ENCODE data around the gene KIF22.
A peak's percentile ranks its signal among the peaks of the same experiment; 100 is the strongest.
"Not testable (repeated sequence)": the region's sequence is repeated elsewhere in the genome, so short reads cannot be mapped to it uniquely, and the experiment has no call there.

The KIF22 gene

DNA sequence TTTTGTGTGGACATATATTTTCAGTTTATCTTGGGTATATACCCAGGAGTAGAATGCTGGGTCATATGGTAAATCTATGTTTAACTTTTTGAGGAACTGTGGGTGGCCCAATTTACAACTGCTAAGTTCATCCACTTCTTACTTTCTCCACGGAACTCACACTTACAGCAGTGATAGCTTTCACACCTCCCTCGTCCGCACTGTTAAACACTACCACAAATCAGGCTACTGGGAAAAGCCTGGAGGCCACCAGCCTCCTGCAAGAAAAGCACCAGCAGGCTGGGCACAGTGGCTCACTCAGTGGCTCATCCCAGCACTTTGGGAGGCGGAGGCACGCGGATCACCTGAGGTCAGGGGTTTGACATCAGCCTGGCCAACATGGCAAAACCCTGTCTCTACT, 27.2 kb upstream of the KIF22 start:
- in situ Hi-C loops (cut with MboI; ENCODE audit: low pct_unique_long_range_greater_than_20kb, low sequenced_read_pairs) = no loop called here
- DNase-seq = no peak

DNA sequence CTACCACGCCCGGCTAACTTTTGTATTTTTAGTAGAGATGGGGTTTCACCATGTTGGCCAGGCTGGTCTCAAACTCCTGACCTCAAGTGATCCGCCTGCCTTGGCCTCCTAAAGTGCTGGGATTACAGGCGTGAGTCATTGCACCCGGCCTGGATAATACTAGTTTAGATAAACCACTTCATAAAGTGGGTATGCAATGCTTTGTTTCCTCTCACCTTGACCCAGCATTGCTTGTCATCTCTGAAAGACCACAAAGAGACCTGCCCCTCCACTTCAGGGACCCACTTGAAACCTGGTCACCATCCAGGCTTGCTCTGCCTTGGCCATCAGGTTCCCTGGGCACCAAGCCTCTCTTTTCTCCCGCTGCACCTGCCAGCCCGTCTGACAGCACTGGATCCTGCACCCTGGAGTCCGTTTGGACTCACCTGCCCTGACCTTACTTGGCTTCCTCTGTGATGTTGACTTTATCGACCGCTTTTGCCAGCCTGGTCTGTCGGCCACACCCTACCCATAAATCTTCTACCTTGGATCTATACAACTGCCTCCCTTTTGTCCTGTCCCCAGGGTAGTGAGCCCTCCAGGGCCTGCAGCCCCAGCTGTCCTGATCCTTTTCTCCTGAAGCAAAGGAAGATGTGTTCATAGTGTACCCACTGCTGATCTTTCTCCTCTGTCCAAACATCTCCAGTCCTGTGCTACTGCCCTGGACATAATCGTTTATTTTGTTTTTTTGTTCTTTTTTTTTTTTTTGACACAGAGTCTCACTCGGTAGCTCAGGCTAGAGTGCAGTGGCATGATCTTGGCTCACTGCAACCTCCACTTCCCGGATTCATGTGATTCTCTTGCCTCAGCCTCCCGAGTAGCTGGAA, 25.2 kb upstream of the KIF22 start:
- in situ Hi-C loops (cut with MboI; ENCODE audit: low pct_unique_long_range_greater_than_20kb, low sequenced_read_pairs) = no loop called here
- no peak for DNase-seq

DNA sequence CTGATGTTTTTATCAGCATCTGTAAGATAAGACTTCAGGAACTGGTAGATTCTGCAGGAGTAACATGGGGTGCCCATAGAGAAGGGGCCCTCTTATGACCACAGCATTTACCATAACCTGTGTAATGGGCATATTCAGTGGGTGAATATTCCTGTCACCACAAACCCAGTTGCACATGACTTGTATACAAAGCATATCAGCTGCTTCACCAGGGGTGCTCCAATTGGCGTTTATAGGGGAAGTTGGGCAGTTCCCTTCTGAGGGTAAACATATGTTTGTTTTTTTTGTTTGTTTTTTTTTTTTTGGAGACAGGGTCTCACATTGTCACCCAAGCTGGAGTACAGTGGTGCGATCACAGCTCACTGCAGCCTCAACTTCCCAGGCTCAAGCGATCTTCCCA, 24.0 kb upstream of the KIF22 start:
- in situ Hi-C loops (cut with MboI; ENCODE audit: low pct_unique_long_range_greater_than_20kb, low sequenced_read_pairs) = no loop called here
- DNase-seq = no peak

DNA sequence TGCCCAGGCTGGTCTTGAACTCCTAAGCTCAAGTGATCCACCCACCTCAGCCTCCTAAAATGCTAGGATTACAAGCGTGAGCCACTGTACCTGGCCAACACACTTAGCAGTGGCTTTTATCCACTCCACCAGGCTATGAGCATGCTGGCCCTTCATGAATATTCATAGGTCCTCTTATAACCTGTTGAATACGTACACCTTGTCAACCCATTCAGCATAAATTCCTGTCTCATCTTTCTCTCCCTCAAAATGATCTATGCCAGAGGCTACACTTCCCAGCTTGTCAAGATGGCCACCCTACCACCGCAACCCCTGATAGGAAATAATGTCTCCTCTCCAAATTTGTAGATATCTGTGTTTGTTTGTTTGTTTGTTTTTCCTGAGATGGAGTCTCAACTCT, 23.5 kb upstream of the KIF22 start:
- no peak for DNase-seq
- in situ Hi-C loops (cut with MboI; ENCODE audit: low pct_unique_long_range_greater_than_20kb, low sequenced_read_pairs) = no loop called here

DNA sequence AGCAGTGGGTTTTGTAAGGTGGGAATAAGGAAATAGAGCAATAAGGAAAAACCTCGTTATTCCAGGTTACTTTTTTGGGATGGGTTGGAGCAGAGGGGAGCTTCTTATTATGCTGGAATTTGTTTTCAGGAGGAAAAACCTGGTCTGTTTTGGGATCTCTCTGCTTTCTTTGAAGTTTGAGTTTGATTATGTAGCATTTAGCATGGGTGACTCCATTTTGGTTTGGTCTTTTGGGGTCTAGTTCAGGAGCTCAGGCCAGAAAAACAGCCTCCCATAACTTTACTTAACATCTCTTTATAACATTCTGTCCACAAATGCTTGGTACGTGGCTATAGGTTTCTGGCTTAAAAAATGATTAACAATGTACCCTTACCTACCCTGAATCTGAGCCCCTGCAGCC, 21.0 kb upstream of the KIF22 start:
- in situ Hi-C loops (cut with MboI; ENCODE audit: low pct_unique_long_range_greater_than_20kb, low sequenced_read_pairs) = no loop called here
- no peak for DNase-seq

DNA sequence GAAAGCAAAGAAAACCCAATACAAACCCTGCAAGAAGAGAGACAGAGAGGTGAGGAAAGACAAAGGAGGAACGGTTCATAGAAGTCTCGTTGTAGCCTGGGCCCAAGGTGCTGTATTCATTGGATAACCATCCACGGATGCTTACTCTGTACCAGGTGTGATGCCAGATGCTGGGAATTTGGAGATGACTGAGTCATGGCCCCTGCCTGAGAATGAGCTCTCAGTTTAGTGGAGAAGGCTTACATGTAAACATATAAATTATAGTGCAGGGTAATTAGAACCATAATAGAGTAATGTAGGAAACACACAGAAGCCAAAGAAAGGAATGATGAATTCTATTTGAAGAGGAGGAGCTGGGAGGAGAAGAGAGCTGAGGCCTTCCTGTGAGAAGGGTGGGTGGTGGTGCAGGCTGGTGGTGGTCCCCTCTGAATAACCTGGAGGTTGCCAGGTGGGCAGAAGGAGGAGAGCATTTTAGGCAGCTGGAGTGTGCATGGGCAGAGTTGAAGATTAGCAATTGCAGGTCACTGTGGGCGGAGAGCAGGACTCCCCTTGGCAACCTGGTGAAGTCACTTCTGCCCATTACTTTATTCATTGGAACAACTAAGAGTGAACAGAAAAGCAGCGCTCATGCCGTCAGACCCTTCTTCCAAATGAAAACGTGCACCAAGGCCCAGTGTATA, 20.2 kb upstream of the KIF22 start:
- no peak for DNase-seq
- in situ Hi-C loops (cut with MboI; ENCODE audit: low pct_unique_long_range_greater_than_20kb, low sequenced_read_pairs) = no loop called here

DNA sequence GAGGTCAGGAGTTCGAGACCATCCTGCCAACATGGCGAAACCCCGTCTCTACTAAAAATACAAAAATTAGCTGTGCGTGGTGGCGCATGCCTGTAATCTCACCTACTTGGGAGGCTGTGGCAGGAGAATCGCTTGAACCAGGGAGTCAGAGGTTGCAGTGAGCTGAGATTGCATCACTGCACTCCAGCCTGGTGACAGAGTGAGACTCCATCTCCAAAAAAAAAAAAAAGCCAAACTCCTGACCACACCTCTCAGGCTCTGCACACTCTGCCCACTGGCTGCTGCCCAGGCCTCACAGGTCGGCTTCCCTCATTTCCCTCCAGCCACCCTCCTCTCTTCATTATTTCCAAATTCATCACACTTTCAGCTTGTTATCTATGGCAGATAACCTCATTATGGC, 18.2 kb upstream of the KIF22 start:
- DNase-seq; in situ Hi-C loops (cut with MboI; ENCODE audit: low pct_unique_long_range_greater_than_20kb, low sequenced_read_pairs): not testable (repeated sequence)

DNA sequence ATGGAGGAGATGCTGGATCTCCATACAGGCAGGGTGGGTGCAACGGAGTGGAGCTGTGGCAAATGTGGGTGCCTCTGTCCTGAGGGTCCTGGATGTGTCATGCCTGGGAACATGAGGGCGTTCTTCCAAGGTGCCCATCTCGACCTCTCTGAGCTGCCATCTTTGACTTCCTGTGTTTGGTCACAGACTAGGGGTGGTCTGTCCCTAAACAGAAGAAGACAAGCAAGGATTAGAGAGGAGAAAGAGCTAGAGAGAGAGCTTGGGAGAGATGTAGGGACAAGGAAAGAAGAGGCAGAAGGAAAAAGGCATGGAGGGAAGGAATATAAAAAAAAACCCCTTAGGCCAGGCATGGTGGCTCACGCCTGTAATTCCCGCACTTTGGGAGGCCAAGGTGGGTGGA, 15.8 kb upstream of the KIF22 start:
- in situ Hi-C loops (cut with MboI; ENCODE audit: low pct_unique_long_range_greater_than_20kb, low sequenced_read_pairs) = no loop called here
- no peak for DNase-seq

DNA sequence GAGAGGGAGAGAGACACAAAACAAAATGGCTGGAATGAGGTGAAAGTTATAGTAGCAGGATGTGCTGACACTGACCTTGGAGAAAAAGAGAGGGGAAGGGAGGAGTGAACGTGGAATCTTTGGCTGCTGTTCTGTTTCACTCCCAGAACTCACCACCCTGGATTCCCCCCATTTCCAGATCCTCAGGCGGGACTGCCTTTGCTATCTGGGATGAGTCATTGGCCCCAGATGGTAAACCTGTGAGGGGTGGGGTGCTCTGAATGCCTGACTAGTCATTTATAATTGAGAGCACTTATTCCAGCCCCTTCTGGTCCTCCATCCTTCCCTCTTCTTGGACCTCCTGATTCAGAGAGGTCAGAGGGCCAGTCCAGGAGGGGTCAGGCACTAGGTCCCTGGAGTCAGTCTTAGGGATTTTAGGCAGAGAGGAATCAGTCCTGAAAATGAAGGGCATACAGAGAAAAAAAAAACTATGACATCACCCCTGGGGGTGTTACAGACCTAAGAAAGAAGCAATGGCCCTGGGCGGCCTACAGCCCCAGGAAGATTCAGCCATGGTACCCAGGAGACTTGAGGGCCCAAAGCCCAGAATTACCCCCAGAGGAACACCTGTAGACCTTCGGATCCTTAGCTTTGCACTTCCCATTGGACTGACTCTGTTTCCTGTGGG, 14.7 kb upstream of the KIF22 start:
- in situ Hi-C loops (cut with MboI; ENCODE audit: low pct_unique_long_range_greater_than_20kb, low sequenced_read_pairs) = no loop called here
- no peak for DNase-seq

DNA sequence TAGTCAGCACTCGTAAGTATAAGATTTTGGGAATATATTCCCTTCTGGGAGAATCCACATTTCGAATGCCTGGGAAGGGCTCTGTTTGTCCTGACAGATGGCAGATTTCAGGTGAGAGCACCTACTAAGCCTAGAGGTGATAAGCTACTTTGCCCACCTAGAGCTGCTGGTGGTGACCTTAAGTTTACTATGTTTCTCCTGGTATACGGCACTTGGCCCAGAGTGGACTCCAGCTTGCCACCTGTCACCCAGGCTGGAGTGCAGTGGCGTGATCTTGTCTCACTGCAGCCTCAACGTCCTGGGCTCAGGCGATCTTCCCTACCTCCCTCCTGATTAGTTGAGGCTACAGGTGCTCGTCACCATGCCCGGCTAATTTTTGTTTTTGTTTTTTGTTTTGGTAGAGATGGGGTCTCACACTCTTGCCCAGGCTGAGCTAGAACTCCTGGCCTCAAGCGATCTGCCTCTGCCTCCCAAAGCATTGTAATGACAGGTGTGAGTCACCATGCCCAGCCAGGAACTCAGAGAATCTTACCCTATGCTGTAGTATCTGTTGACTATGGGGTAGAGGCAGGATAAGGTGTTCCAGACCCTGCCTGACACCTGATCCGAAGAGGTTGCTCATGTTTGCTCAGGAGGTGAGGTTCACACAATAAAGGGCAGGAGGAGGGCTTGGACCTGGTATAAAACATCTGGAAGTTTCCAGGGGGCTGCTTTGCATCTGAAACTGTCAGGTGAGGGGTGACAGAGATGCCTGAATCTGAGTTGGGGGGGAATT, 12.8 kb upstream of the KIF22 start, which contains the start of gene ZG16:
ZG16 (plus strand) TSS at position 681 of the 775 bp plus-strand sequence. CDS start 1,011 bp downstream, outside the sequence.
- DNase-seq = no peak
- in situ Hi-C loops (cut with MboI; ENCODE audit: low pct_unique_long_range_greater_than_20kb, low sequenced_read_pairs) = no loop called here

DNA sequence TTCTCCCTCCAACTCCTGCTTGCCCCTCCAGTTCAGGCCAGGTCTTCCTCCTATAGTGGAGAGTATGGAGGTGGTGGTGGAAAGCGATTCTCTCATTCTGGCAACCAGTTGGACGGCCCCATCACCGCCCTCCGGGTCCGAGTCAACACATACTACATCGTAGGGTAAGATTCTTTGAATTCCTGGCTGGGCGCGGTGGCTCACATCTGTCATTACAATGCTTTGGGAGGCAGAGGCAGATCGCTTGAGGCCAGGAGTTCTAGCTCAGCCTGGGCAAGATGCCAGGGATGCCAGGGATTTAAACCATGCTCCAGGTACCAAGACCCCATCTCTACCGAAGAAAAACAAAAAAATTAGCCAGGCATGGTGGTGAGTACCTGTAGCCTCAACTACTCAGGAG, 11.1 kb upstream of the KIF22 start:
- DNase-seq = no peak
- in situ Hi-C loops (cut with MboI; ENCODE audit: low pct_unique_long_range_greater_than_20kb, low sequenced_read_pairs) = no loop called here

DNA sequence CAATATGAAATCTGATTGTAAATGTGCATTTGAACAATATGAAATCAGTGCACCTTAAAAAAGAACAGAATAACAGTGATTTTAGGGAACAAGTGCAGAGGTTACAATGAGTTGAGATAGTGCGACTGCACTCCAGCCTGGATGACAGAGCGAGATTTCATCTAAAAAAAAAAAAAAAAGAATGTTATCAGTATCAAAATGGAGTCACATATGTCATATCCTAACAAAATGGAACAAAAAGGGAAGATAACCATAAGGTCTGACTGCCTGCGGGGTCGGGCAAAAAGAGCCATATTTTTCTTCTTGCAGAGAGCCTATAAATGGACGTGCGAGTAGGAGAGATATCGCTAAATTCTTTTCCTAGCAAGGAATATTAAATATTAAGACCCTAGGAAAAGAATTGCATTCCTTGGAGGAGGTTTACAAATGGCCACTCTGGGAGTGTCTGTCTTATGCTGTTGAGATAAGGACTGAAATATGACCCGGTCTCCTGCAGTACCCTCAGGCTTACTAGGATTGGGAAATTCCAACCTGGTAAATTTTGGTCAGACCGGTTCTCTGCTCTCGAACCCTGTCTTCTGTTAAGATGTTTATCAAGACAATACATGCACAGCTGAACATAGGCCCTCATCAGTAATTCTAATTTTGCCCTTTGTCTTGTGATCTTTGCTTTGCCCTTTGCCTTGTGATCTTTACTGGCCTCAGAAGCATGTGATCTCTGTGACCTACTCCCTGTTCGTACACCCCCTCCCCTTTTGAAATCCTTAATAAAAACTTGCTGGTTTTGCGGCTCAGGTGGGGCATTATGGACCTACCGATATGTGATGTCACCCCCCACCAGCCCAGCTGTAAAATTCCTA, 7.2 kb upstream of the KIF22 start:
- in situ Hi-C loops (cut with MboI; ENCODE audit: low pct_unique_long_range_greater_than_20kb, low sequenced_read_pairs); DNase-seq: not testable (repeated sequence)

DNA sequence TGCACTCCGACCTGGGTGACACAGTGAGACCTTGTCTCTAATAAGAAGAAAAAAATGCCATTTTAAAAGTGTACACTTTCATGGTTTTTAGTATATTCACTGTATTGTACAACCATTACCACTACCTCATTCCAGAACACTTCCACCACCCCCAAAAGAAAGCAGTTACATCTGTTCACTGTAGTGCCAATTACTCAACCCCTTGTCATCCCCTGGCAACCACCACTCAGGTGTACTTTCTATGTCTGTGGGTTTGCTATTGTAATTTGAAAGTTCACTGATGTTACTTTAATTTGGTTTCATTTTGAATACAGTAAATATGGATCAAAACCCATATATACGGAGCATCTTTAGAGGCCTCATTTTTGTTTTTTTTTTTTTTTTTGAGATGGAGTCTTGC, 6.4 kb upstream of the KIF22 start:
- no peak for DNase-seq
- in situ Hi-C loops (cut with MboI; ENCODE audit: low pct_unique_long_range_greater_than_20kb, low sequenced_read_pairs) = no loop called here

DNA sequence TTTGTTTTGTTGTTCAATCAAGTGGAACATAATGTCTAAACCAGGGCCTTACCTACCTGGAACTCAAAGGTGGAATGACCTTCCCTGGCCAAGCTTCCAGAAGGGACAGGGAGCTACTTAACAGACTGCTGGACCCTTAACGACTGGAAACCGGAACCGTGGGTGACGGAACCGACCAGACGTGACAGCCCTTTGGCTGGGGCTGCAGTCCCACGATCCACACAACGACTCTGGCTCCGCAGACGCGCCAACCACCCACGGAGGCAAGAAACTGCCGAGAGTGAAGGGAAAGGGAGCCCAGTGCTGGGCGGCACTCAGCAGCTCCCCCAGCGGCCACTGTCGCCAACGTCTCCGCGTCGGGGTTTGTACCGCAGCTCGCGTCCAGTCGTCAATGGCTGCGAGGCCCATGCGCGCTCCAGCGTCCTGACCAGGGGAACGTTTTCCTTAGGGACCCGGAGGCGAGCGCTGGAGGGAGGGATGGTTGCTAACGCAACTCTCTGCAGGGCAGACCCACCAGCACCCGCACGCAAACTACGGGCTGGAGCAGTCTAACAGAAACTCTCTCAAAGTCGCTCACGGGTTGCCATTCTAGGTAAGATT, 5.5 kb upstream of the KIF22 start:
- DNase-seq = no peak
- in situ Hi-C loops (cut with MboI; ENCODE audit: low pct_unique_long_range_greater_than_20kb, low sequenced_read_pairs) = no loop called here

DNA sequence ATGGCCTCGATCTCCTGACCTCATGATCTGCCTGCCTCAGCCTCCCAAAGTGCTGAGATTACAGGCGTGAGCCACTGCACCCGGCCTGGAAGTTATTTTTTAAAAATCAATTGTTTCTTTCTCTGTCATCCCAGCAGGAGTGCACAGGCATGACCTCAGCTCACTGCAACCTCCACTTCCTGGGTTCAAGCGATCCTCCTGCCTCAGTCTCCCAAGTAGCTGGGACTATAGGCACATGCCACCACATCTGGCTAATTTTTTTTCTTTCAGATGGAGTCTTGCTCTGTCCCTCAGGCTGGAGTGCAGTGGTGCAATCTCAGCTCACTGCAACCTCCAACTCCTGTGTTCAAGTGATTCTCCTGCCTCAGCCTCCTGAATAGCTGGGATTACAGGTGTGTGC, 3.4 kb upstream of the KIF22 start:
- DNase-seq; in situ Hi-C loops (cut with MboI; ENCODE audit: low pct_unique_long_range_greater_than_20kb, low sequenced_read_pairs): not testable (repeated sequence)

DNA sequence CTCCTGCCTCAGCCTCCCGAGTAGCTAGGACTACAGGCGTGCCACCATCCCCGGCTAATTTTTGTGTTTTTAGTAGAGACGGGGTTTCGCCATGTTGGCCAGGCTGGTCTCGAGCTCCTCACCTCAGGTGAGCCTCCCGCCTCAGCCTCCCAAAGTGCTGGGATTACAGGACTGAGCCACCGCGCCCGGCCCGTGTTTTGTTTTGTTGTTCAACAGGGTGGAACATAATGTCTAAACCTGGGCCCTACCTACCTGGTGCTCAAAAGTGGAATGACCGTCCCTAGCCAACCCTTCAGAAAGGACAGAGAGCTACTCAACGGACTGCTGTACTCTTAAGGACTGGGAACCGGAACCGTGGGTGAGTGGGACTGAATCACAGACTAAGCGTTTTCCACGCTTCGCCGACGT, 772 bp upstream of the KIF22 start:
- in situ Hi-C loops (cut with MboI; ENCODE audit: low pct_unique_long_range_greater_than_20kb, low sequenced_read_pairs) = no loop called here
- DNase-seq = no peak

DNA sequence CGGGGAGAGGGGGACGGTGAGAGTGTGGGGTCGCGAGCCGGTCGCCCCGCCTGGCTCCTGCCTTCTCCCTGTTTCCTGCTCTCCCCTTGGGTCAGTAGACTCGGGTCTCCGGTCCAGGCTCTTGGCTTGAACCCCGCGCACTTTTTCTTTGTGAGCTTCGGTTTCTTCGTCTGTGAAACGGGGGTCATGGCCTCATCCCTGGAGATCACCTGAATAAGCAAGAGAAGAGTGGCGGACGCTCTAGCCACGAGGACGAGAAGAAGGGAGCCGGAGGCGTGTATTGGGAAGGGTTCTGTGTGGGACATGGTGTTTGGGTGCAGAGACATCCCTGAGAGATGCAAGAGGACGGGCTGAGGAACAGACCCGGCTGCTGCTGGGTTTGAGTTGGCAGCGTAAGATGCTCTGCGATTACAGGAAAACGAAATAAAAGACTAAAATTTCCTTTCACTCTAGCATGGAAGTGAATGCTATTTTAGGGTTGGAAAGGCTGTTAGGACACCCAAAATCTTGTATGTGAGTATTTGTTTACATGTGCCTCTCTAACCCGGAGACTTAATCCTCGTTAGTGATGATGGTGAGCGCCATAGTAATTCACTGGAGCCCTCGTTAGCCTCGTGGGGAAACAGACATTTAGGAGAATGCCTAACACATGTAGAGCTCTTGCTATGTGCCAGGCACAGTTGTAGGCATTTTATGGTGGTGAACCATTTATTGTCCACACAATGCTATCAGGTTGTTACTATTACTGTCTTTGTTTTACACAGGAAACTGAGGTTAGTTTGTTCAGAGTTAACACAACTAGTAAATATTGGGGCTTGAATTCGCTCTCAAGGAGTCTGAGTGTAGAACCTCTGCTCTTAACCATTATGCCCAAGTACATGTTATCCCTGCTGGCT, 646 bp downstream of the KIF22 start:
- DNase-seq = peak; percentile 33
- in situ Hi-C loops (cut with MboI; ENCODE audit: low pct_unique_long_range_greater_than_20kb, low sequenced_read_pairs) = no loop called here

Data from KBM-7 (cell line).